ENCODE measurements around the gene PALMD.

PALMD gene, protein sequence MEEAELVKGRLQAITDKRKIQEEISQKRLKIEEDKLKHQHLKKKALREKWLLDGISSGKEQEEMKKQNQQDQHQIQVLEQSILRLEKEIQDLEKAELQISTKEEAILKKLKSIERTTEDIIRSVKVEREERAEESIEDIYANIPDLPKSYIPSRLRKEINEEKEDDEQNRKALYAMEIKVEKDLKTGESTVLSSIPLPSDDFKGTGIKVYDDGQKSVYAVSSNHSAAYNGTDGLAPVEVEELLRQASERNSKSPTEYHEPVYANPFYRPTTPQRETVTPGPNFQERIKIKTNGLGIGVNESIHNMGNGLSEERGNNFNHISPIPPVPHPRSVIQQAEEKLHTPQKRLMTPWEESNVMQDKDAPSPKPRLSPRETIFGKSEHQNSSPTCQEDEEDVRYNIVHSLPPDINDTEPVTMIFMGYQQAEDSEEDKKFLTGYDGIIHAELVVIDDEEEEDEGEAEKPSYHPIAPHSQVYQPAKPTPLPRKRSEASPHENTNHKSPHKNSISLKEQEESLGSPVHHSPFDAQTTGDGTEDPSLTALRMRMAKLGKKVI

DNA sequence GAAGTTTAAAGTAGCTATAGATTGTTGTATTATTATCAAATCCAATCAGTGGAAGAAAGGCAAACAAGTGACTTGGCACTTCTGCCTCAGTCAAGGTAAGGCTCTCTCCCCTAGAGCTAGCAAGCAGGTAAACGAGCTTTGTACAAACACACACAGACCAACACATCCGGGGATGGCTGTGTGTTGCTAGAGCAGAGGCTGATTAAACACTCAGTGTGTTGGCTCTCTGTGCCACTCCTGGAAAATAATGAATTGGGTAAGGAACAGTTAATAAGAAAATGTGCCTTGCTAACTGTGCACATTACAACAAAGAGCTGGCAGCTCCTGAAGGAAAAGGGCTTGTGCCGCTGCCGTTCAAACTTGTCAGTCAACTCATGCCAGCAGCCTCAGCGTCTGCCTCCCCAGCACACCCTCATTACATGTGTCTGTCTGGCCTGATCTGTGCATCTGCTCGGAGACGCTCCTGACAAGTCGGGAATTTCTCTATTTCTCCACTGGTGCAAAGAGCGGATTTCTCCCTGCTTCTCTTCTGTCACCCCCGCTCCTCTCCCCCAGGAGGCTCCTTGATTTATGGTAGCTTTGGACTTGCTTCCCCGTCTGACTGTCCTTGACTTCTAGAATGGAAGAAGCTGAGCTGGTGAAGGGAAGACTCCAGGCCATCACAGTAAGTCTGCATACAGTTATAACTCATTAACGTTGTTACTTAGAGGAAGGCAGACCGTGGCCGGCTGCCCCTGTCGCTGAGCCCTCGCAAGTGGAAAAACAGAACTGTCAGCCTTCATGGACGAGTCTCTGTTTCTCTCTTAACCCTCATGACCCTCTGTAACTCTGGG lies at the start of gene PALMD:
Gene PALMD (plus strand): TSS at position 415 of the 833 bp plus-strand sequence. CDS start 205 bp downstream, at position 620.
- peak; percentile 24 to 51 for DNase-seq

DNA sequence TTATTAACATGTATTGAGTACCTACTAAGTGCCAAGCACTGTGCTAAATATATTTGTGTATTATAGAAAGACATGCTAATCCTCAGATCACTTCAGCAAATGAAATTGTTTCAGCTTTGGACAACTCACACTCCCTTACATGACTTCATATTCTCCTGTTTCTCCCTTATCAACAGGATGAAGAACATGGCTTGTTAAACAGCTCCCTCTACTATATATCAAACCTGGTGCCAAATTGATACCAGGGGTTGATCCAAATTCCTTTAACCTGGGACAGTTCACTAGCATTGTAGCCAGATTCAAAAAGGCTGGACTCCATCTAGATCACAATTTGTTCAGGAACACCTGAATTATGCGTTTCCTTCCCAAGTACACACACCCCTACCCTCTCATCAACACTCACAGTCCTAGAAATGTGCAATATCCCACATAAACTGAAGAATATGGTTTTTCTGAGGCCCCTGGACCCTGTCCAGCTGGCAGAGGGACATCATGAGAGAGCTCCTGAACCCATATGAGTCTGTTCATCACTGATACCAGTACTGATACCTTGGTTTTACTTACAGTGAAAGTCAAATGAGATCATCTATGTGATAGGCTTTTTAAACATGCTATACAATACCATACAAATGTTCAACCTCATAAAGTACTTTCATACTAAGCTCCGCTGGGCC lies 47.0 kb upstream of the PALMD start:
- no peak for DNase-seq

DNA sequence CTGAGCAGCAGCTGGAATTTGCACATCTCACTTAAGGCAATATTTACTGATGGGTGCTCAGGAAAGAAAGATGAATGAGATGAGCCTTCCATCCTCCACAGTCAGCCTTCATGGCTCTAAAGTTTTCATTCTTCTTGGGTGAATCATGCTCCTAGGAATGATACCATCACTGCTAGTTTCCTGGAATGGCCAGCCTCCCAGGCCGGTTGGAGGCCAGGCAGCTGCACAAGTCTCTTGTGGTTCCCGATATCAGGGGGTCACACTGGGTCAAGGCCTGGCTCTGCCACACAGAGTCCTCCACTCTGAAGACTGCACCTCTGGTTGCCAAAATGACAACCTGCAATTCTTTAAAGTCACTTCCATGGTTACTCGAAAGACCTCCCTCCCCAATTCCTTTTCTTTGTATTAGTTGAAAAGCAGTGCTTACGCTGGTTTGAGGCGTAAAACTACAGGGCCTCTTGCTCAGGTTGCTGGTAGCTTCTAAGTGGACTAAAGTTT lies 46.2 kb upstream of the PALMD start:
- no peak for DNase-seq

DNA sequence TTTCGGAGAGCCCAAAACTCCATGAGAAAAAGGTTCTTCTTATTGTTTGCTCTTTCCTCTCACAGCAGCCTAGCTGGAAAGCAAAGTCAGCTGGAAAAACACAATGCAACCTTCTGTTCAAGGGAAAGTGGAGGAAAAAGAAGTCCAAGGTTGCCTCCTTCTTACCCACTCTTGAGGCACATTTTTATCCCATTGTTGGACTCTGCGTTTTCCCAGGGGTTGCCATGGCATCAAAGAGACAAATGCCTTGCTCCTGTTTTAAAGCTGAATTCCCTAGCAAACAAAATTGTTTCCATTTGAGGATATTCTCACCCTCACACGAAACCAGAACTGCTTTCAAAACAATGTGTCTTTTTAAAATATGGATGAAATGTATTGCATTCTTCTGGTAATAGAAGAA lies 45.1 kb upstream of the PALMD start:
- no peak for DNase-seq

DNA sequence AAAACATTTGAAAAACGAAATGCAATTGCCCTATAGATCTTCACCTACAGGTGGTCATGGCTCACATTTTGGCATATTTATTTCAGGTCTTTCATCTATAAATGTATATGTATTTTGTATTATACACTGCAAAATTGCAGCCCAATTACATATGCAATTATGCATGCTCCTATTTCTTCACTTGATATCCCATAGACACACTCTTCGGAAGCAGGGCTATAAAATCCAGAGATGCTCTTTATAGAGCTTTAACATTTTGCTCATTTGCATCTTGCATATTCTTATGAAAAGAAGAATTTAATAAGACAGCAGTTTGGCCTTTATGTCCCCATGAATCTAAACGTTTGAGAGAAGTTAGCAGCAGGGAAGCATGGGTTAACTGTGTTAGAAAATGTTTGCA lies 44.7 kb upstream of the PALMD start:
- no peak for DNase-seq

DNA sequence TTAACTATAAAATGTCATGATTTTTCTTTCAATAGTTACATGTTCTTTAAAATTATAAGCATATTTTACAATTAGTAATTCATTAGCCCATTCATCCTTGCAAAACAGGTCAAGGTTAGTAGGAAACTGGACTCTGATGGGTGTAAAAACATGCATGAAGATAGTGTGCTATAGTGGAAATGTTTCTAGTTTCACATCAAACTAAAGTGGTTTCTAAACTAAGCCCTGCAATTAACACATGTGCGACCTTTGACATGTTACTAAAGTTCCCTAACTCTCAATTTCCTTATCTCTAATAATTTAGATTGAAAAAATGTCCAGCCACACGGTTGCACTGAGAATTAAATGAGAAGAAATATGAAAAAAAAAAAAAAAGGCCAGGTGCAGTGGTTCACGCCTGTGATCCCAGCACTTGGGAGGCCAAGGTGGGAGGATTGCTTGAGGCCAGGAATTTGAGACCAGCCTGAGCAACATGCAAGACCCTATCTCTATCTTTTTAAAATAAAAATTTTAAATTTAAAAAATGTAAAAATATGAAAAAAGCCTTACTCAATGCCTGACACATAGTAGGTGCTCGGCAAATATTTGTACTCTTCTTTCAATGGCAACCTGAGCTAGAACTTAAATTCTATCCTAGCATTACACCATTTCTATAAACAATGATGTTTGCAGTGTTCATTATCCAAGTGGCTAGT lies 44.1 kb upstream of the PALMD start:
- DNase-seq, result no peak

DNA sequence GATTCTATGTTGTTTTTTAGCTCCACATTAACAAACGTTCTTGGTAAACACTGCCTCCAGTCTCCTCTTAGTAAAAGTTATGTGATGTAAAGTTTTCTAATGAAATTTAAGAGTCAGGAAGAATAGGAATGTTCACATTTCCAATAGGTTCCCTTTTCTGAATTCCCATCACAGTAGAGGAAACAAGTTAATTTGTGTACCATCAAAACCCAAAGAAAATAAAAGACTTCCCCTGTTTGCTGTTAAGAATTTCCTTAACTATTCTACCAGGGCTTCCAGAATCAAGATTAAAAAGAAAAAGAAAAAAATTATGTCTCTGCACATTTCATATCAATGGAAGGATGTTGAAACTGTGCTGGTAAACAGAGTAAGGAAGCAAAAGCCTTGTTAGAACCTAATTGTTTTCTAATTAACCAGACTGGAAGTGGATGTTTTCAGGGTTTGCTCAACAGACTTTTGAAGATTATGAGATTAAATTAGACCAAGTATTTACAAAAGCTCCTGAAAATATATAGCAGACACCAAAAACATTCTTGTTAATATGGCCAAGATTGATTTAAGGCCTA lies 43.4 kb upstream of the PALMD start:
- DNase-seq, result no peak

DNA sequence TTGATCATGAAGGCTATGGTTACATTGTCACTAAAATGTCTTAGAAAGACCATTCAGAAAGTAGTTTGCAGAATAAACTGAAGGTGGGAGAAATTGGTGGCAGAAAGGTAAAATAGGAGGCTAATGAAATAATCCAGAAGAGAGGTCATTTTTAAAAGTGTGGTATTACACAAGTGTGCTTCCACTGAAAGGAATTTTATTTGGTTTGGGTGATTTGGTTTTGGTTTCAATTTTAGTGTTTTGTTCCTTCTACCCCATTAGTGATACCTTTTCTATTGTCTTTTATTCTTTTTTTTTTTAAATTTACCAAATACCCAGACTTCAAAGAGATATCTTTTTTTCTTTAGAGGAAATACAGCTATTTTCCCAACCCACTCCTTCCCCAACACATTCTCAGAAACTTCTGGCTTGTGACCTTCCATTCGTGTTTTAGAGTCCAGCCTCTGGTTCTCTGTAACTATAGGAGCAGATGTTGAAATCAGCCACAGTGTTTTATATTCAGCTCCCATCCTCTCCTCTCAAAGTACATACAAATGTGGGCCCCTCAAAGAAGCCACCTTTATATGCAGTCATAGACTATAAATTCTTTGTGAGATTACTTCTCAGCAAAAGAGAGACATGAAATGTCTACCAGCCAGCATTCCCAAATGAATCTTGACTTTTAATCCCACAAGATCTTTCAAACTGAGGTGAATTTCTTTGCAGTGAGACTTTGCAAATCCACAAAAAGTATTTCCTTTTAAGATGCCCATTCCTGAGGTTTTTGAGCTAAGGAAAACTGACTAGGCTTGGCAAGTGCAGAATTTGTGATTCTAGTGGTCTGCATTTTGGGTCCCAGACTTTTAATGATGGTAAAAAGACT lies 42.0 kb upstream of the PALMD start:
- no peak for DNase-seq

DNA sequence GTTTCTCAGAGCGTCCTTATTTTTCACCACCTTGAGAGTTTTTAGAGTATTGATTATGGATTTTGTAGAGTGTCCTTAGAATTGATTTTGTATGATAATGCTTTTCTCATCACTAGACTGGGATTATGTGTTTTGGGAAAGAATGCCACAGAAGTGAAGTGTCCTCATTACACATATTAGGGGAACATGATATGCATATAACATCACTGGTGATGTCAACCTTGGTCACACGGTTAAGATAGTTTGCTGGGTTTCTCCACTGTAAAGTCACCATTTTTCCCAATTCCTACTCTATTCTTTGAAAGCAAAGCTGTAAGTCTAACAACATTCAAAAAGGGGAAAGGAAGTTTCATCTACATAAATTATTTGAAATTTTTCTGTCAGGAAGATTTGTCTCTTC lies 39.6 kb upstream of the PALMD start:
- no peak for DNase-seq

DNA sequence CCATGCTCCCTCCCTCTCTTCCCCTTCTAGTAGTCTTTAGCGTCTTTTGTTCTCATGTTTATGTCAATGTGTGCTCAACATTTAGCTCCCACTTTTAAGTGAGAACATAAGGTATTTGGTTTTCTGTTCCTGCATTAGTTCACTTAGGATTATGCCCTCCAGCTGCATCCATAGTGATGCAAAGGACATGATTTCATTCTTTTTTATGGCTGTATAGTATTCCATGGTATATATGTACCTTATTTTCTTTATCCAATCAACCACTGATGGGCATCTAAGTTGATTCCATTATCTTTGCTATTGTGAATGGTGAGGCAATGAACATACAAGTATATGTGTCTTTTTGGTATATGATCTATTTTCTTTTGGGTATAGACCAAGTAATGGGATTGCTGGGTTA lies 38.3 kb upstream of the PALMD start:
- no peak for DNase-seq

DNA sequence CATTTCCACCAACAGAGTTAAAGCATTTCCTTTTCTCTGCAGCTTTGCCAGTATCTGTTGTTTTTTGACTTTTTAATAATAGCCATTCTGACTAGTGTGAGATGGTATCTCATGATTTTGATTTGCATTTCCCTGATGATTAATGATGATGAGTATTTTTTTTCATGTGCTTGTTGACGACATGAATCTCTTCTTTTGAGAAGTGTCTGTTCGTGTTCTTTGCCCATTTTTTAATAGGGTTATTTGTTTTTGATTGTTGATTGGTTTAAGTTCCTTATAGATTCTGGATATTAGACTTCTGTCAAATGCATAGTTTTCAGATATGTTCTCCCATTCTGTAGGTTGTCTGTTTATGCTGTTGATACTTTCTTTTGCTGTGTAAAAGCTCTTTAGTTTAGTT lies 37.9 kb upstream of the PALMD start:
- no peak for DNase-seq

DNA sequence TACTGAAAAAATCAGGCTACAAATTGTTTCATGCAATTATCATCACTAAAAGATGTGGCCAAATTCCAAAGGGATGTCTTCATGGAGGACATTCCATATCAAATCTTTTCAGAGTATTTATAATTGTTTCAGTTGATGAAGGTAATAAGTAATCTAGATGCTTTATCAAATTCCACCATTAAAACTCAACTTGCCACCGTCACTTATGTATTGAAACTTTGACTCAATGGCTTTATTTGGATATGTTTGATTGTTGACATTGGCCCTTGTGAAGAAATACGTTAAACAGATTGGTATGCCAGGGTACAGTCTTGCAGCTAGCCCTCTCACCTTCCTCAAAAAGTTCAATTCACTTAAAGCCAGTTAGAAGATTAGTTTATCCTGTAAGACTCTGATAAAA lies 32.2 kb upstream of the PALMD start:
- DNase-seq, result no peak

DNA sequence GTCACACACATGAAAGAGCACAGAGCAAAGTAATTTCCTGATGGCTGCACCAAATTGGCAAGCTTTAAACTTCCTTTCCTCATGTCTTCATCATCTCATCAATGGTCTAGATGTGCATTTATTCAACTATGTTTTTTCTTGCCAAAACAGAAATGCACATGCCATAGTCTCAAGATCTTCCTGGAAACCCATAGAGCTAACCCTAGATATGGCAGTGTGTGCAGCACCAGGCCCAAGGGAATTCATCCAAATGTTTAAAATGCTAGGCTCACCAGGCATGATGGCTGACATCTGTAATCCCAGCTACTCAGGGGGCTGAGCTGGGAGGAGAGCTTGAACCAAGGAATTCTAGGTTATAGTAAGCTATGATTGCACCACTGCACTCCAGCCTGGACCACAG lies 31.2 kb upstream of the PALMD start:
- DNase-seq, result no peak

DNA sequence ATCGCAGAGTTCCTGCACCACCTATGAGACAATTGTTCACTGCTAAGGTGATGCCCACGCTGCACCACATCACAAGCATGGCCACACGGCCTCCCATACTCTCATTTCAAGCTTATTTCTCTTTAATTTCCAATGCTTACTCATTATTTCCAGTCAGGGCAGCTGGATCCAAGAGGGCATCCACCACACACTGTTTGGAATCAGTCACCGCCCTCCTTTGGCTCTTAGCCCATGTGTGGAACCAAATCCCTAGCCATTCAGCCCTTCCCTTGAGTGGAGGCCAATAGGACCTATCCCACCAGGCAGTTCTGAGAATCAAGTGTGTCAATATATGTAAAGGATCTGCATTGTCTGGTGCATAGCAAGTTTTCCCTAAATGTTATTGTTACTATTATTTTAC lies 26.3 kb upstream of the PALMD start:
- no peak for DNase-seq

DNA sequence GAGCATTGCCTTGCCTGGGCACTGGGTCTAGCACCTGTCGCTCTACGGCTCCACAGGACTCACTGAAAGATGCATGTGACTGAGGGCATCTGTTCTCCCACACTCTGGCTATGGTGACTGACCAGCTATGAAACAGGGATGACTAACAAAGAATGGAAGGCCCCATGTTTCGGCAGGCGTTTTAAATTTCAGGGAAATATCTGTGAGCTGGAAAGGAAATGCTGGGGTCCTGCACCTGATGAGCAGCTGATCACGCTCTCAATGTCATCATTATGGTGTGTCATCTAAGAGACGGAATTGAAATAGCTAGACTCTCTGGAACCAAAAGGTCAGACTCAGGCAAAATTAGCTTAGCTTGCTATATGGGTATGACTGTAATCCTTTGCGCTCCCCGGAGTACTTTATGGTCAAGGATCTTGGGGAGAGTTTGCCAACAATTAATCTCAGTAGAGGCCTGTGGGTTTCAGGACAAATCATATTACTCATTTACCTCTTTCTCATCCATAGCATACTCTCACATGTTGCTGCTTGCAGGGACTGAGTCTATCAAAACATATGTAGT lies 24.5 kb upstream of the PALMD start:
- DNase-seq, result no peak

DNA sequence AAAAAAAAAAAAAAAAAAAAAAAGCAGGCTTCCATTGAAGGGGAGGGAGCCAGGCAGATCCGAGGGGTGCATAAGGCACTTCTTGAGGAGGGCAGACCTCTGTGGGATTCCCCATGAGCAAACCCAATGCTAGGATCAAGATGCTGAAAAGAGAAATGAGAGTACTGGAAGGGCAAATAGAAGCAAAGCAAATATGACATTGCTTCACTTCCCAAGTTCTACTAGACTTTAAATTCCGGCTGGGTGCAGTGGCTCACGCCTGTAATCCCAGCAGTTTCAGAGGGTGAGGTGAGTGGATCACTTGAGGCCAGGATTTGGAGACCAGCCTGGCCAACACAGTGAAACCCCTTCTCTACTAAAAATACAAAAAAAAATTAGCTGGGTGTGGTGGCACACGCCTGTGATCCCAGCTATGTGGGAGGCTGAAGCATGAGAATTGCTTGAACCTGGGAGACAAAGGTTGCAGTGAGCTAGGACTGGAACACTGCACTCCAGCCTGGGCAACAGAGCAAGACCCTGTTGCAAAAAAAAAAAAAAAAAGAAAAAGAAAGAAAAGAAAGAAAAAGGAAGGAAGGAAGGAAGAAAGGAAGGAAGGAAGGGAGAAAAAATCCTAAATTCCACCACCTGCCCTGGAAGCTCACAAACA lies 23.1 kb upstream of the PALMD start:
- no peak for DNase-seq

DNA sequence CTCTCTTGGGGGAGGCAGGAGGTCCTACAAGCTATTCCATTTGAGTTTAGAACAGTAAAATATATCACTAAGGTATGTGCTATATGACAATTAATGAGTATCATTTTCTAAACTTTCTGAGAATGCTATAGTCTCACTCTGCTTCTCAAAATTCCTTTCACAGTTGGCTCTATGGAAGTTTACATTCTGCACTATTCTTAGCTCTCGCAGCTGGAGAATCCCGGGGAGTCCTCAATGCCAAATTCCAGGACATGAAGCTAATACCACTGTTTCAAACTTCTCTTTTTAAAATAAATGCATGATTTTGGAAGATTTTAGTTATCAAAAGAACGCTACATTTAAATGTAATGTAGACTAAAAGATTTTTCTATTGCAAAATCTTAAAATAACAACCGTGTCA lies 22.4 kb upstream of the PALMD start:
- no peak for DNase-seq

DNA sequence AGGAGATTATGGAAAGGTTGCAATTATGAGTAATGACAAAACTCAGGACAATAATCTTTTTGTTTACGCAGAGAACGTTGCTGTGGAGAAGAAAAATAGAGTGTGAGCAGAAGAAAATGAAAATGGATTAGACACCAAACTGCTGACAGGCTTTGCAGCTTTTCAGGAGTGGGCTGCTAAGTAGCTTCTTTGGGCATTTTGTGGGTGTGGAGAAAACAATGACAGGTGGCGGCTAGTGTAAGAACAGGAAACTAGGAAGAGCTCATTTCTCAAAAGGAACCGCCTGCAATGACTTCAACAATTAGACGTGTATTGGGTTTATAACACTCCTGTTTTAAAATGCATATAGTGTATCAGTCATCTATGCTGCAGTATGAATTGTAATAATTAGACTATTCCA lies 18.3 kb upstream of the PALMD start:
- DNase-seq, result no peak

DNA sequence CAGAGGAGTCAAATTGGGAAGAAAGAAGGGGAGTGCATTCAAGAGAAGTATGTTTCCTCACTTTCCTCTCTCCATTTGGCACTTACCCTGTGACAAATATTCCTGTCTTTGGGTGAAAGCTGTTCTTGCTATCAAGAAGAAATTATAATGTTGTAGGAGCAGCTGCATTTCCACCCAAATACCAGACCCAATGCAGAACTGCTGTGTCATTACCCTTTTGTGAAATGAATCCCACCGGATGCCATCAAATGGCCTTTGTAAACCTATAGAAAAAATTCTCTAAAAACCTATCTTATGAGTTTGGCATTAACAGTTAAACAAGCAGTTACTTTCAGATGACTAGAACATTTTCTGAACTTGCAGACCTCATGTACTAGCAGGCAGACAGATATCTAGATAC lies 16.7 kb upstream of the PALMD start:
- DNase-seq, result no peak

DNA sequence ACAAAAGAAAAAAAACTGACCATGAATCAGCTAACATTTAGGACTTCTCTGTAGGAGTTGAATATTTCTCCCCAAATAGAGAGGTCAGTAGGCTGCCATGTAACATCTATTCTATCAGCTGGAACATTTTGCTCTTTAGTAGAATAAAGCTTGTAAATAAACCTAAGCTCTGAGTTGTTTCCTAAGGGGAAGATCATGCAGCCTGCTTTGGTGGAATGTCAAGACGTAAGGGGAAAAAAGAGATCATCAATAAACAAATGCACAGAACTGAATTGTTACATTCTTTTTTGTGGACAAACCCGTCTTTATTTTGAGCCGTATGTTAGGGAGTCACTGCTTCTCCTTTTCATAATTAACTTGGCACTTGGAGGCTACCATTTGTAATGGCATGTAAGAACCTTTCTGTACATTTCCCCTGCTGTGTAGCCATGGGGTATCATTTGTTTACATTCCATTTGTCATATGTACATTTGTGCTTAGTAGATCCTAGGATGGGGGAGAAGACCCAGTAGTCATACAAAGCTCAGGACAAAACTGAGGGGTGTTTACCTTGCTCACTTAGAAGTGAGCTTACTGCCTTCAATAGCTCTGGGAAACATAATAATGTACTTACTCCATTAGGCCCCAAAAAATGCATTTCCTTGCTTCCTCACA lies 10.8 kb upstream of the PALMD start:
- DNase-seq, result no peak
